HuH-7 (cell line): ENCODE measurements around the gene MAPK6.
"Not testable (repeated sequence)": the region's sequence is repeated elsewhere in the genome, so short reads cannot be mapped to it uniquely, and the experiment has no call there.

Experiments used
- DNase-seq: peaks from one replicate; pipeline ENCODE4 v3.0.0; 2011; ENCODE audit warnings: low spot score

MAPK6 gene

GRCh38 chr15:52042051-52042851 is 23.2 kb downstream of the MAPK6 start:
- DNase-seq = no peak

- not testable (repeated sequence) for DNase-seq
These were observed 26.8 kb downstream of the MAPK6 start for GRCh38 chr15:52045795-52046298.

- not testable (repeated sequence) for DNase-seq
These were observed 27.5 kb downstream of the MAPK6 start for GRCh38 chr15:52046552-52046951.

GRCh38 chr15:52050416-52050815 is 31.4 kb downstream of the MAPK6 start:
- DNase-seq = no peak

GRCh38 chr15:52052066-52052935 is 33.3 kb downstream of the MAPK6 start:
- DNase-seq = no peak

- no peak for DNase-seq
These were observed 35.4 kb downstream of the MAPK6 start for GRCh38 chr15:52054381-52054780.

GRCh38 chr15:52054858-52055257 is 35.8 kb downstream of the MAPK6 start:
- DNase-seq = not testable (repeated sequence)

- DNase-seq = no peak
These were observed 37.0 kb downstream of the MAPK6 start for GRCh38 chr15:52056001-52056400.

- no peak for DNase-seq
These were observed 37.5 kb downstream of the MAPK6 start for GRCh38 chr15:52056496-52056895.

GRCh38 chr15:52057996-52058395 is 39.0 kb downstream of the MAPK6 start:
- DNase-seq = no peak

GRCh38 chr15:52060501-52060900 is 41.5 kb downstream of the MAPK6 start:
- no peak for DNase-seq

- DNase-seq = no peak
These were observed 48.0 kb downstream of the MAPK6 start for GRCh38 chr15:52066842-52067544.

GRCh38 chr15:52067545-52067926 is 48.5 kb downstream of the MAPK6 start:
- DNase-seq = no peak

GRCh38 chr15:52068004-52068615 is 49.1 kb downstream of the MAPK6 start:
- no peak for DNase-seq

GRCh38 chr15:52069559-52069958 is 50.5 kb downstream of the MAPK6 start:
- DNase-seq = peak; percentile 19

- DNase-seq = no peak
These were observed 52.6 kb downstream of the MAPK6 start for GRCh38 chr15:52071570-52071969.

- DNase-seq = no peak
These were observed 58.1 kb downstream of the MAPK6 start for GRCh38 chr15:52076889-52077781.

GRCh38 chr15:52078197-52078875 is 59.3 kb downstream of the MAPK6 start:
- DNase-seq = no peak

GRCh38 chr15:52078876-52079700 is 60.1 kb downstream of the MAPK6 start:
- peak; percentile 66 for DNase-seq
